ENCODE measurements around the gene HIVEP2. TPM values are rescaled to one million over a fixed set of nuclear protein-coding genes. Genes with fewer than 3 reads are reported as not detected.

The HIVEP2 gene
- total and polyA plus RNA-seq, 2 donors (not counting 3 experiments of a cell fraction or from before 2014, with no cell fraction given): 1.3 to 4.7 TPM

DNA sequence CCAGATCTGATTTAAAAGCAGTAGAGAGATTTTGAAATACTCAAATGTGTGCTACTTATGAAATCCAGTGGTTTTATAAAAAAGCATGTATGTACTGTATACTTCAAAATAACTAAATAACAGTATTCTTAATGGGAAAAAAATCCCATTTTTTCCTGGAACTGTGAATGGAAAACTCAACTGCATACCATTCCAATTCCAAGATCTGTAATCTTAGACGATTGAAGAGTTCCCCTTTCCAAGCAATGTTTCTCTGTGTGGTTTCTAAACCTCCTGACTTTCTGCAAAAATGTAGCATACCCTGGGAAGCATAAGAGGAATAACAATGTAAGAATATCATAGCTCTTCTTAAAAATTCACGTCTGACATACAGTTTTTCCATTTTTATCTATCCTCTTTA, 40.3 kb upstream of the HIVEP2 start:
- intact Hi-C loops (cut with micrococcal nuclease): no loop called here
- Histone ChIP-seq H3K4me2 (ENCODE audit: insufficient read depth, low read length) (no peak overlapping the region), H3K9me3 (replicated peaks; ENCODE audit: control insufficient read depth, insufficient read depth, low read length) (no peaks in the 10 kb centered on the region), H3K27me3 (ENCODE audit: control insufficient read depth in 2 of 2, insufficient read depth in 2 of 2, low read length in 2 of 2) (no peaks in the 10 kb centered on the region), H3K27ac (ENCODE audit: insufficient read depth, low read depth, low read length) (no peak overlapping the region), H3K79me2 (ENCODE audit: control insufficient read depth, insufficient read depth, low read length) (no peaks in the 10 kb centered on the region), H4K20me1 (replicated peaks; ENCODE audit: control insufficient read depth, extremely low read depth, insufficient read depth, low read length) (no peaks in the 10 kb centered on the region), H3K9me1 (replicated peaks; ENCODE audit: control insufficient read depth, extremely low read depth, insufficient read depth, low read length) (no peaks in the 10 kb centered on the region), H3K4me3 (replicated peaks in 1 of 3; ENCODE audit: insufficient read depth in 1 of 3, low read depth in 1 of 3, low read length in 3 of 3) (no peak overlapping the region), H3K4me1 (ENCODE audit: control insufficient read depth, extremely low read depth, insufficient read depth, low read length) (no peaks in the 10 kb centered on the region), H3K9ac (replicated peaks; ENCODE audit: extremely low read depth, insufficient read depth, low read length) (no peak overlapping the region), H3K36me3 (ENCODE audit: control insufficient read depth in 2 of 2, extremely low read depth in 1 of 2, insufficient read depth in 2 of 2, low read length in 2 of 2) (no peaks in the 10 kb centered on the region), H2AFZ (ENCODE audit: low read depth, low read length) (no peak overlapping the region)
- ChIA-PET CTCF (no interaction called here), POLR2A (no interaction called here)
- TF ChIP-seq JUN (IDR thresholded peaks at IDR 0.05; ENCODE audit: borderline replicate concordance, insufficient read depth, insufficient read length, low read depth) (no peak), EZH2 (IDR thresholded peaks at IDR 0.05; ENCODE audit: borderline replicate concordance, low read depth, low read length, severe bottlenecking) (no peak), FOS (IDR thresholded peaks at IDR 0.05; ENCODE audit: borderline replicate concordance, insufficient read depth, low read length) (no peak), POLR2AphosphoS5 (IDR thresholded peaks at IDR 0.05; ENCODE audit: insufficient read depth, low read depth, low read length) (no peak), POLR2A (IDR thresholded peaks at IDR 0.05; ENCODE audit: low read depth, low read length) (no peak), MYC (IDR thresholded peaks at IDR 0.05; ENCODE audit: low read depth, low read length) (no peak), GATA2 (IDR thresholded peaks at IDR 0.05; ENCODE audit: insufficient read depth, insufficient read length, low read depth, low read length) (no peak)
- TF ChIP-seq, protein P1, sequence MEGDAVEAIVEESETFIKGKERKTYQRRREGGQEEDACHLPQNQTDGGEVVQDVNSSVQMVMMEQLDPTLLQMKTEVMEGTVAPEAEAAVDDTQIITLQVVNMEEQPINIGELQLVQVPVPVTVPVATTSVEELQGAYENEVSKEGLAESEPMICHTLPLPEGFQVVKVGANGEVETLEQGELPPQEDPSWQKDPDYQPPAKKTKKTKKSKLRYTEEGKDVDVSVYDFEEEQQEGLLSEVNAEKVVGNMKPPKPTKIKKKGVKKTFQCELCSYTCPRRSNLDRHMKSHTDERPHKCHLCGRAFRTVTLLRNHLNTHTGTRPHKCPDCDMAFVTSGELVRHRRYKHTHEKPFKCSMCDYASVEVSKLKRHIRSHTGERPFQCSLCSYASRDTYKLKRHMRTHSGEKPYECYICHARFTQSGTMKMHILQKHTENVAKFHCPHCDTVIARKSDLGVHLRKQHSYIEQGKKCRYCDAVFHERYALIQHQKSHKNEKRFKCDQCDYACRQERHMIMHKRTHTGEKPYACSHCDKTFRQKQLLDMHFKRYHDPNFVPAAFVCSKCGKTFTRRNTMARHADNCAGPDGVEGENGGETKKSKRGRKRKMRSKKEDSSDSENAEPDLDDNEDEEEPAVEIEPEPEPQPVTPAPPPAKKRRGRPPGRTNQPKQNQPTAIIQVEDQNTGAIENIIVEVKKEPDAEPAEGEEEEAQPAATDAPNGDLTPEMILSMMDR (IDR thresholded peaks at IDR 0.05; ENCODE audit: extremely low read depth in 1 of 2, insufficient read depth in 1 of 2, low read depth in 1 of 2, low read length in 2 of 2): no peak
- TF ChIP-seq, protein P2, sequence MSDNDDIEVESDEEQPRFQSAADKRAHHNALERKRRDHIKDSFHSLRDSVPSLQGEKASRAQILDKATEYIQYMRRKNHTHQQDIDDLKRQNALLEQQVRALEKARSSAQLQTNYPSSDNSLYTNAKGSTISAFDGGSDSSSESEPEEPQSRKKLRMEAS (IDR thresholded peaks at IDR 0.05; ENCODE audit: insufficient read depth, insufficient read length): no peak
- FAIRE-seq: no peak
- DNase-seq (ENCODE audit: low read depth, low spot score): no peak
- BruUV-seq (replicated peaks): no TSS peak
- dilution Hi-C loops (cut with MboI; ENCODE audit: extremely low pct_ligation_motif_present, low sequenced_read_pairs): no loop called here
